Trophoblast cell (in vitro differentiated cells and primary cell): Measurements from ENCODE around the gene APH1A.

ENCODE experiments used
- DNase-seq, 2 donors: peaks; one replicate each; pipeline ENCODE4 v3.0.0-alpha.2; 2016
- H2AFZ ChIP-seq: 2 replicates; pipeline ENCODE4 v1.6.1; 2013; ENCODE audit warnings: low read length, moderate library complexity, mild to moderate bottlenecking; ENCODE audit not compliant: insufficient read depth, poor library complexity
- H2AK5ac ChIP-seq: 2 replicates; pipeline ENCODE4 v1.6.1; 2013; ENCODE audit warnings: mild to moderate bottlenecking, low read length
- H2BK120ac ChIP-seq: 2 replicates; pipeline ENCODE4 v1.6.1; 2013; ENCODE audit warnings: low read length, mild to moderate bottlenecking, moderate library complexity; ENCODE audit not compliant: insufficient read depth, poor library complexity
- H2BK12ac ChIP-seq: 2 replicates; pipeline ENCODE4 v1.6.1; 2013; ENCODE audit warnings: mild to moderate bottlenecking, low read length, moderate library complexity
- H2BK5ac ChIP-seq: 2 replicates; pipeline ENCODE4 v1.6.1; 2013; ENCODE audit warnings: low read length, low read depth, moderate library complexity, mild to moderate bottlenecking; ENCODE audit not compliant: poor library complexity
- H3K14ac ChIP-seq: 2 replicates; pipeline ENCODE4 v1.6.1; 2013; ENCODE audit warnings: mild to moderate bottlenecking, low read length
- H3K18ac ChIP-seq: 2 replicates; pipeline ENCODE4 v1.6.1; 2013; ENCODE audit warnings: mild to moderate bottlenecking, low read length
- H3K23ac ChIP-seq: 2 replicates; pipeline ENCODE4 v1.6.1; 2013; ENCODE audit warnings: low read length
- H3K27ac ChIP-seq: 2 replicates; pipeline ENCODE4 v1.5.1; 2013; ENCODE audit warnings: low read depth, mild to moderate bottlenecking, inconsistent platforms, low read length, moderate library complexity
- H3K27me3 ChIP-seq: 2 replicates; pipeline ENCODE4 v1.6.1; 2013; ENCODE audit warnings: inconsistent platforms, mild to moderate bottlenecking, low read length, moderate library complexity; ENCODE audit not compliant: insufficient read depth
- H3K36me3 ChIP-seq, 2 experiments: 1 replicate in 1 of 2; 2 replicates in 1 of 2; pipeline ENCODE4 v1.6.1; 2013; ENCODE audit warnings: low read length in 2 of 2, mild to moderate bottlenecking in 2 of 2, moderate library complexity in 1 of 2; ENCODE audit not compliant: insufficient read depth in 2 of 2, control insufficient read depth in 1 of 2
- H3K4ac ChIP-seq: 2 replicates; pipeline ENCODE4 v1.6.1; 2013; ENCODE audit warnings: low read depth, mild to moderate bottlenecking, low read length, moderate library complexity
- H3K4me1 ChIP-seq, 2 experiments: 1 replicate in 1 of 2; 2 replicates in 1 of 2; pipeline ENCODE4 v1.6.1; 2013; ENCODE audit warnings: low read length in 2 of 2, mild to moderate bottlenecking in 2 of 2, moderate library complexity in 1 of 2; ENCODE audit not compliant: insufficient read depth in 2 of 2, control insufficient read depth in 1 of 2
- H3K4me2 ChIP-seq: 2 replicates; pipeline ENCODE4 v1.6.1; 2013; ENCODE audit warnings: inconsistent platforms, mild to moderate bottlenecking, low read length, moderate library complexity
- H3K4me3 ChIP-seq: 2 replicates; pipeline ENCODE4 v1.5.1; 2013; ENCODE audit warnings: mild to moderate bottlenecking, low read depth, low read length, inconsistent platforms
- H3K79me1 ChIP-seq: one replicate; pipeline ENCODE4 v1.6.1; 2013; ENCODE audit warnings: low read length
- H3K79me2 ChIP-seq: 2 replicates; pipeline ENCODE4 v1.6.1; 2013; ENCODE audit warnings: low read length, mild to moderate bottlenecking; ENCODE audit not compliant: control insufficient read depth, insufficient read depth, poor library complexity
- H3K9ac ChIP-seq: 2 replicates; pipeline ENCODE4 v1.6.1; 2013; ENCODE audit warnings: mild to moderate bottlenecking, low read length
- H3K9me3 ChIP-seq: 2 replicates; pipeline ENCODE4 v1.6.1; 2013; ENCODE audit warnings: low read depth, mild to moderate bottlenecking, control low read depth, inconsistent platforms, low read length; ENCODE audit not compliant: insufficient read depth
- H4K12ac ChIP-seq: 2 replicates; pipeline ENCODE4 v1.6.1; 2013; ENCODE audit warnings: low read depth, mild to moderate bottlenecking, low read length, moderate library complexity
- H4K8ac ChIP-seq: 2 replicates; pipeline ENCODE4 v1.6.1; 2013; ENCODE audit warnings: low read depth, mild to moderate bottlenecking, low read length, moderate library complexity
- H4K91ac ChIP-seq: one replicate; pipeline ENCODE4 v1.6.1; 2013; ENCODE audit warnings: low read depth, mild to moderate bottlenecking, low read length, moderate library complexity
- WGBS: extraction: QIAGEN DNeasy Blood & Tissue Kit; methylation state at CpG from one replicate; pipeline ENCODE4 v1.1.7; 2013; ENCODE audit warnings: missing lambda C conversion rate; ENCODE audit not compliant: insufficient read length, insufficient coverage; ENCODE audit errors: extremely low coverage; 5-methylcytosine and 5-hydroxymethylcytosine counted together

APH1A gene

GRCh38 chr1:150256554-150257341 lies 12.1 kb downstream of the APH1A start:
- Histone ChIP-seq H4K12ac (peak overlapping the region; percentile 6), H2AFZ (no peak overlapping the region), H3K27me3 (no peaks in the 10 kb centered on the region), H3K79me2 (no peaks in the 10 kb centered on the region), H3K4me1 (peaks cover 27 to 36% of the 10 kb centered on the region in 2 experiments), H2BK12ac (no peak overlapping the region), H2AK5ac (no peak overlapping the region), H4K91ac (peak overlapping the region; percentile 13), H3K9ac (no peak overlapping the region), H3K4me3 (no peak overlapping the region), H2BK120ac (peak overlapping the region; percentile 40), H3K4ac (no peak overlapping the region), H3K14ac (no peak overlapping the region), H3K79me1 (peaks cover 15% of the 10 kb centered on the region), H4K8ac (peak overlapping the region; percentile 25), H3K18ac (peak overlapping the region; percentile 19), H2BK5ac (peak overlapping the region; percentile 0), H3K9me3 (no peaks in the 10 kb centered on the region), H3K27ac (peak overlapping the region; percentile 41), H3K4me2 (peak overlapping the region; percentile 42), H3K23ac (no peak overlapping the region), H3K36me3 (no peaks in the 10 kb centered on the region)
- DNase-seq: peak in 1 of 2 donors; percentile 12
- WGBS: no CpG with 5 or more reads among the region's 14 CpGs

DNA sequence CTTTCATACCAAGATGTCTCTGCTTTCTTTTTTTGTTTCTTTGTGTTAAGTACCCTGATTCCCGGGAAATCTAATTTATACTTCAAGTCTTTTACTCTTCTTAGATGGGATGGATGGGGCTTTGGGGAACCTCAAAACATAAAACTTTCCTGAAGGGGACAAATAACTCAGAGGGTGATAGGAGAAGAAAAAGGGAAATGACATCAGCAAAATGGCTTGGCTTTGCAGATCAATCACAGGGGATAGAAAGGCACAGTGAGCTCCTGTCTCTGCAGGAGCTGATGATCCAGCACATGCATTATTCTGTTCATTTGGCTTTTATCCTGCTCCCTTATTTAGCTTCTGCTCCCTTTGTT lies 12.6 kb downstream of the APH1A start:
- Histone ChIP-seq H3K27me3 (no peaks in the 10 kb centered on the region), H3K4me3 (no peak overlapping the region), H3K14ac (no peak overlapping the region), H2BK120ac (no peak overlapping the region), H3K79me1 (peaks cover 15% of the 10 kb centered on the region), H4K12ac (no peak overlapping the region), H3K79me2 (no peaks in the 10 kb centered on the region), H3K36me3 (no peaks in the 10 kb centered on the region), H3K23ac (no peak overlapping the region), H3K9ac (no peak overlapping the region), H2BK5ac (no peak overlapping the region), H3K9me3 (no peaks in the 10 kb centered on the region), H3K4me2 (peak overlapping the region; percentile 42), H2AK5ac (no peak overlapping the region), H3K27ac (peak overlapping the region; percentile 41), H4K8ac (peak overlapping the region; percentile 8), H2BK12ac (no peak overlapping the region), H3K18ac (no peak overlapping the region), H3K4me1 (peaks cover 27 to 36% of the 10 kb centered on the region in 2 experiments), H2AFZ (no peak overlapping the region), H3K4ac (no peak overlapping the region), H4K91ac (peak overlapping the region; percentile 13)
- no peak for DNase-seq
- WGBS: no CpG with 5 or more reads among the region's 1 CpG

GRCh38 chr1:150249936-150250335 lies 18.9 kb downstream of the APH1A start:
- Histone ChIP-seq H3K27me3 (no peaks in the 10 kb centered on the region), H3K27ac (no peak overlapping the region)

DNA sequence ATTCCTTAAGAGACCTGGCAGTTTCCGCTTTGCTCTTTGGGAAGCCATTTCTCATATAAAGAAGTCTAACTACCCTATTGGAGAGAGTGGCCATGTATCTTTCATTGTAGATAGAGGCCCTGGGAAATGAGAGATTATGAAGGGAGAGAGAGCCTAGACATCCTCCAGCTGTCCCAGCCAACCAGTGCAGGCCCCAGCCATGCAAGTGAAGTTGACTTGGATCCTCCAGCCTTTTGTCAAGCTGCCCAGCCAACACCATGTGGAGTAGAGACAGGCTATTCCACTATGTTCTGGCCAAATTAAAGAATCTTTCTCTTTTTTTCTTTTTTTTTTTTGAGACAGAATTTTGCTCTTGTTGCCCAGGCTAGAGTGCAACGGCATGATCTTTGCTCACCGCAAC lies 25.8 kb downstream of the APH1A start:
- Histone ChIP-seq H2BK12ac (no peak overlapping the region), H3K23ac (no peak overlapping the region), H2AFZ (no peak overlapping the region), H3K18ac (no peak overlapping the region), H3K27ac (no peak overlapping the region), H3K79me1 (no peaks in the 10 kb centered on the region), H3K4ac (no peak overlapping the region), H4K91ac (no peak overlapping the region), H3K4me2 (no peak overlapping the region), H3K27me3 (no peaks in the 10 kb centered on the region), H3K9me3 (no peaks in the 10 kb centered on the region), H2BK120ac (no peak overlapping the region), H3K4me1 (no peaks in the 10 kb centered on the region), H3K14ac (no peak overlapping the region), H3K4me3 (no peak overlapping the region), H2AK5ac (no peak overlapping the region), H2BK5ac (no peak overlapping the region), H3K9ac (no peak overlapping the region), H4K12ac (no peak overlapping the region), H4K8ac (no peak overlapping the region), H3K79me2 (no peaks in the 10 kb centered on the region), H3K36me3 (no peaks in the 10 kb centered on the region)
- no CpG with 5 or more reads among the region's 3 CpGs for WGBS
- no peak for DNase-seq

More at GRCh38 chr1:150249936-150250335, 18.9 kb downstream of the APH1A start:
- WGBS: no CpG with 5 or more reads among the region's 2 CpGs
- no peak overlapping the region for H3K4me3 ChIP-seq
- no peak overlapping the region for H3K4ac ChIP-seq
- H2BK120ac ChIP-seq: no peak overlapping the region
- H3K36me3 ChIP-seq: no peaks in the 10 kb centered on the region
- H3K14ac ChIP-seq: no peak overlapping the region
- no peak overlapping the region for H4K91ac ChIP-seq
- no peaks in the 10 kb centered on the region for H3K79me1 ChIP-seq
- no peak overlapping the region for H2BK12ac ChIP-seq
- no peak overlapping the region for H3K18ac ChIP-seq
- no peak overlapping the region for H2AK5ac ChIP-seq
- H3K79me2 ChIP-seq: no peaks in the 10 kb centered on the region
- no peak overlapping the region for H2BK5ac ChIP-seq
- no peaks in the 10 kb centered on the region for H3K4me1 ChIP-seq
- no peak overlapping the region for H4K12ac ChIP-seq
- no peaks in the 10 kb centered on the region for H3K9me3 ChIP-seq
- no peak for DNase-seq
- H2AFZ ChIP-seq: no peak overlapping the region
- no peak overlapping the region for H3K23ac ChIP-seq
- no peak overlapping the region for H4K8ac ChIP-seq
- no peak overlapping the region for H3K4me2 ChIP-seq
- no peak overlapping the region for H3K9ac ChIP-seq
